H1 (cell line): ENCODE results near the gene PRKCA.

ENCODE experiments used
- BCL11A ChIP-seq, 2 experiments: IDR thresholded peaks; one replicate each; pipeline ENCODE4 v1.6.1; 2011; ENCODE audit warnings: low read depth in 2 of 2, low read length in 2 of 2, mild to moderate bottlenecking in 2 of 2
- CBX5 ChIP-seq: fragments of 300-800, 300-1000 bp; sonication (generic); IDR thresholded peaks from 2 replicates; pipeline ENCODE4 v1.7.1; 2016; ENCODE audit warnings: antibody characterized with exemption, low read length, low read depth
- EZH2 ChIP-seq: fragments of 200-600 bp; sonication (generic); IDR thresholded peaks from 2 replicates; pipeline ENCODE4 v1.7.1; 2012; ENCODE audit warnings: low read depth, mild to moderate bottlenecking, moderate library complexity, low read length, inconsistent platforms; ENCODE audit not compliant: severe bottlenecking
- GABPA ChIP-seq: IDR thresholded peaks from 2 replicates; pipeline ENCODE4 v1.6.1; 2011; ENCODE audit warnings: mild to moderate bottlenecking, low read length, moderate library complexity, borderline replicate concordance; ENCODE audit not compliant: insufficient read depth
- GTF2F1 ChIP-seq: IDR thresholded peaks from 2 replicates; pipeline ENCODE4 v1.6.1; 2012; ENCODE audit warnings: low read depth, low read length, improper control_type of control experiment, borderline replicate concordance
- JUN ChIP-seq: IDR thresholded peaks from 2 replicates; pipeline ENCODE4 v1.6.1; 2011; ENCODE audit warnings: low read depth, mild to moderate bottlenecking, improper control_type of control experiment, low read length
- POLR2A ChIP-seq, 2 experiments: IDR thresholded peaks; 1 replicate in 1 of 2; 2 replicates in 1 of 2; pipeline ENCODE4 v1.6.1; 2011; ENCODE audit warnings: low read depth in 2 of 2, low read length in 2 of 2, mild to moderate bottlenecking in 2 of 2; ENCODE audit errors: control extremely low read depth in 1 of 2
- POLR2AphosphoS5 ChIP-seq: IDR thresholded peaks from 2 replicates; pipeline ENCODE4 v1.6.1; 2011; ENCODE audit warnings: low read depth, low read length
- SIX5 ChIP-seq: IDR thresholded peaks from 2 replicates; pipeline ENCODE4 v1.6.1; 2011; ENCODE audit warnings: mild to moderate bottlenecking, low read depth, low read length
- TAF1 ChIP-seq: IDR thresholded peaks from 2 replicates; pipeline ENCODE4 v1.6.1; 2011; ENCODE audit warnings: mild to moderate bottlenecking, low read depth, low read length
- ZNF274 ChIP-seq: IDR thresholded peaks from 2 replicates; pipeline ENCODE4 v1.7.0; 2012; ENCODE audit warnings: low read length, borderline replicate concordance; ENCODE audit errors: extremely low read depth
- TF ChIP-seq, protein P1 (sequence below), 3 experiments: IDR thresholded peaks; 1 replicate in 2 of 3; 2 replicates in 1 of 3; pipeline versions ENCODE4 v1.5.1 to v1.6.1; 2011; ENCODE audit warnings: low read length in 3 of 3, mild to moderate bottlenecking in 3 of 3, inconsistent platforms in 2 of 3, low read depth in 1 of 3, moderate library complexity in 1 of 3; ENCODE audit not compliant: insufficient read depth in 1 of 3; ENCODE audit errors: control extremely low read depth in 1 of 3
- TF ChIP-seq, protein P2 (sequence below): IDR thresholded peaks from 2 replicates; pipeline ENCODE4 v1.6.1; 2011; ENCODE audit warnings: low read depth, mild to moderate bottlenecking, low read length; ENCODE audit not compliant: insufficient read depth
- TF ChIP-seq, protein P3 (sequence below): IDR thresholded peaks from 2 replicates; pipeline ENCODE4 v1.6.1; 2012; ENCODE audit warnings: low read length, inconsistent platforms

GRCh38 chr17:66849032-66849655 is 546.7 kb downstream of the PRKCA start:
- TF ChIP-seq BCL11A (IDR thresholded peaks at IDR 0.05; ENCODE audit: low read depth in 2 of 2, low read length in 2 of 2), result no peak
- TF ChIP-seq, protein P1, sequence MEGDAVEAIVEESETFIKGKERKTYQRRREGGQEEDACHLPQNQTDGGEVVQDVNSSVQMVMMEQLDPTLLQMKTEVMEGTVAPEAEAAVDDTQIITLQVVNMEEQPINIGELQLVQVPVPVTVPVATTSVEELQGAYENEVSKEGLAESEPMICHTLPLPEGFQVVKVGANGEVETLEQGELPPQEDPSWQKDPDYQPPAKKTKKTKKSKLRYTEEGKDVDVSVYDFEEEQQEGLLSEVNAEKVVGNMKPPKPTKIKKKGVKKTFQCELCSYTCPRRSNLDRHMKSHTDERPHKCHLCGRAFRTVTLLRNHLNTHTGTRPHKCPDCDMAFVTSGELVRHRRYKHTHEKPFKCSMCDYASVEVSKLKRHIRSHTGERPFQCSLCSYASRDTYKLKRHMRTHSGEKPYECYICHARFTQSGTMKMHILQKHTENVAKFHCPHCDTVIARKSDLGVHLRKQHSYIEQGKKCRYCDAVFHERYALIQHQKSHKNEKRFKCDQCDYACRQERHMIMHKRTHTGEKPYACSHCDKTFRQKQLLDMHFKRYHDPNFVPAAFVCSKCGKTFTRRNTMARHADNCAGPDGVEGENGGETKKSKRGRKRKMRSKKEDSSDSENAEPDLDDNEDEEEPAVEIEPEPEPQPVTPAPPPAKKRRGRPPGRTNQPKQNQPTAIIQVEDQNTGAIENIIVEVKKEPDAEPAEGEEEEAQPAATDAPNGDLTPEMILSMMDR (IDR thresholded peaks at IDR 0.05; ENCODE audit: control extremely low read depth in 1 of 3, insufficient read depth in 1 of 3, low read depth in 1 of 3, low read length in 3 of 3), result no peak
- no peak for TF ChIP-seq POLR2A (IDR thresholded peaks at IDR 0.05; ENCODE audit: control extremely low read depth in 1 of 2, low read depth in 2 of 2, low read length in 2 of 2)
- TF ChIP-seq, protein P2, sequence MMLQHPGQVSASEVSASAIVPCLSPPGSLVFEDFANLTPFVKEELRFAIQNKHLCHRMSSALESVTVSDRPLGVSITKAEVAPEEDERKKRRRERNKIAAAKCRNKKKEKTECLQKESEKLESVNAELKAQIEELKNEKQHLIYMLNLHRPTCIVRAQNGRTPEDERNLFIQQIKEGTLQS, result no peak
- TF ChIP-seq JUN, result no peak
- TF ChIP-seq EZH2, result no peak
- TF ChIP-seq GABPA, result no peak
- no peak for TF ChIP-seq GTF2F1
- TF ChIP-seq POLR2AphosphoS5, result no peak
- TF ChIP-seq ZNF274, result no peak
- TF ChIP-seq, protein P3, sequence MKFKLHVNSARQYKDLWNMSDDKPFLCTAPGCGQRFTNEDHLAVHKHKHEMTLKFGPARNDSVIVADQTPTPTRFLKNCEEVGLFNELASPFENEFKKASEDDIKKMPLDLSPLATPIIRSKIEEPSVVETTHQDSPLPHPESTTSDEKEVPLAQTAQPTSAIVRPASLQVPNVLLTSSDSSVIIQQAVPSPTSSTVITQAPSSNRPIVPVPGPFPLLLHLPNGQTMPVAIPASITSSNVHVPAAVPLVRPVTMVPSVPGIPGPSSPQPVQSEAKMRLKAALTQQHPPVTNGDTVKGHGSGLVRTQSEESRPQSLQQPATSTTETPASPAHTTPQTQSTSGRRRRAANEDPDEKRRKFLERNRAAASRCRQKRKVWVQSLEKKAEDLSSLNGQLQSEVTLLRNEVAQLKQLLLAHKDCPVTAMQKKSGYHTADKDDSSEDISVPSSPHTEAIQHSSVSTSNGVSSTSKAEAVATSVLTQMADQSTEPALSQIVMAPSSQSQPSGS, result no peak
- no peak for TF ChIP-seq TAF1
- TF ChIP-seq SIX5, result no peak
- TF ChIP-seq CBX5, result no peak
